Heart left ventricle (tissue), 13 donors: ENCODE measurements around the gene ACKR2.

Experiments
- CTCF ChIP-seq, 12 donors: fragments of 200-600 bp; sonication (generic) in 4 of 12; IDR thresholded peaks; one replicate each; pipeline versions ENCODE4 v1.5.0 to v1.8.0; 2018 to 2022; ENCODE audit warnings: antibody characterized with exemption in 12 of 12, mild to moderate bottlenecking in 5 of 12
- POLR2A ChIP-seq, 2 donors: fragments of 450-650 bp; IDR thresholded peaks; one replicate each; pipeline ENCODE4 v1.6.1; 2017; ENCODE audit warnings: antibody characterized with exemption in 2 of 2, mild to moderate bottlenecking in 2 of 2, moderate library complexity in 2 of 2
- donor health status: ischemic (EF 13 %, LVEDD 7.1; RV severe dilation, severe dysfunction).
- donor health status: DM: no; HTN: yes; CAD: no.
- donor health status: DM: no; HTN: no; CAD: no.
- donor health status: ischemic (EF 25% LVEDD 6.9; RV normal size, moderate dysfunction).
- donor health status: ischemic (EF 25% LVEDD 5.7; RV mildly dilated, moderate dysfunction).
- donor health status: ischemic (EF 35%, LVEDD 5.7; RV mildly dilated, moderate dysfunction).
- donor health status: nonischemic (EF 11% LVEDD 7.7; RV severe dilation, severe dysfunction).
- donor health status: DM: yes; HTN: yes; CAD: no.
- donor health status: PGD.
- donor health status: ischemic (EF 29% LVEDD 5.4; RV normal size, mild dysfunction).
- donor health status: nonischemic (EF 23%, LVEDD 6.1; RV moderate dilation, normal function).

- TF ChIP-seq CTCF (IDR thresholded peaks at IDR 0.05) (no peak), POLR2A (IDR thresholded peaks at IDR 0.05) (no peak)
Measured at GRCh38 chr3:42800251-42800650, 9.0 kb upstream of the ACKR2 start.
